HEK293 (cell line): Measurements from ENCODE around the gene SLC44A1.

Experiments
- CTCF ChIA-PET: fragments of 350-600 bp; formaldehyde crosslinking; extraction: SDS; loops from one replicate; lab custom pipeline; 2021; ENCODE audit warnings: antibody characterized with exemption; lab: Yijun Ruan, JAX
- POLR2A ChIA-PET: fragments of 300-600 bp; formaldehyde crosslinking; extraction: SDS; loops from one replicate; lab custom pipeline; 2020; ENCODE audit warnings: antibody characterized with exemption, inconsistent platforms; lab: Yijun Ruan, JAX
- H3K27ac ChIP-seq: fragments of 200-500 bp; sonication (Bioruptor generic); 2 replicates; pipeline ENCODE4 v1.5.1; 2014; ENCODE audit warnings: low read depth, low read length, control low read depth, inconsistent platforms; ENCODE audit errors: extremely low read depth
- H3K36me3 ChIP-seq, 2 experiments: fragments of 200-500 bp in 1 of 2; sonication (Bioruptor generic) in 1 of 2; 1 replicate in 1 of 2; 2 replicates in 1 of 2; pipeline ENCODE4 v1.5.1; 2014 to 2017; ENCODE audit warnings: inconsistent platforms in 2 of 2, low read length in 2 of 2; ENCODE audit not compliant: control insufficient read depth in 2 of 2, insufficient read depth in 1 of 2
- H3K4me1 ChIP-seq: fragments of 200-500 bp; sonication (Bioruptor generic); 2 replicates; pipeline ENCODE4 v1.5.1; 2014; ENCODE audit warnings: mild to moderate bottlenecking, low read length, inconsistent platforms; ENCODE audit not compliant: control insufficient read depth, insufficient read depth
- H3K4me3 ChIP-seq: 2 replicates; pipeline ENCODE4 v1.5.1; 2011; ENCODE audit warnings: low read depth, mild to moderate bottlenecking, control low read depth, low read length, moderate library complexity
- H3K9me3 ChIP-seq: fragments of 200-500 bp; sonication (Bioruptor generic); 2 replicates; pipeline ENCODE4 v1.5.1; 2014; ENCODE audit warnings: low read depth, low read length, inconsistent platforms; ENCODE audit not compliant: control insufficient read depth, insufficient read depth
- BCL11A ChIP-seq: fragments of 450-650 bp; formaldehyde crosslinking; IDR thresholded peaks from 2 replicates; pipeline ENCODE4 v1.5.1; 2016; ENCODE audit warnings: low read depth, missing biosample characterization, missing genetic modification characterization
- EGR2 ChIP-seq: fragments of 450-650 bp; formaldehyde crosslinking; IDR thresholded peaks from 2 replicates; pipeline ENCODE4 v1.5.1; 2016; ENCODE audit warnings: low read depth, missing biosample characterization, missing genetic modification characterization
- HOXA7 ChIP-seq: sonication (generic); formaldehyde crosslinking; IDR thresholded peaks from 2 replicates; pipeline ENCODE4 v1.8.1; 2022; ENCODE audit warnings: missing genetic modification reagents, borderline replicate concordance
- KLF10 ChIP-seq: fragments of 450-650 bp; IDR thresholded peaks from 2 replicates; pipeline ENCODE4 v1.5.1; 2018; ENCODE audit warnings: missing biosample characterization, mild to moderate bottlenecking, missing genetic modification characterization
- KLF7 ChIP-seq: fragments of 450-650 bp; formaldehyde crosslinking; IDR thresholded peaks from 2 replicates; pipeline ENCODE4 v1.5.1; 2016; ENCODE audit warnings: missing biosample characterization, missing genetic modification characterization, borderline replicate concordance
- OVOL3 ChIP-seq: fragments of 450-650 bp; formaldehyde crosslinking; IDR thresholded peaks from 2 replicates; pipeline ENCODE4 v1.5.1; 2016; ENCODE audit warnings: missing biosample characterization, missing genetic modification characterization
- SALL2 ChIP-seq: fragments of 450-650 bp; formaldehyde crosslinking; IDR thresholded peaks from 2 replicates; pipeline ENCODE4 v1.5.0; 2017; ENCODE audit warnings: missing biosample characterization, mild to moderate bottlenecking, missing genetic modification characterization, borderline replicate concordance
- WT1 ChIP-seq: fragments of 450-650 bp; formaldehyde crosslinking; IDR thresholded peaks from 2 replicates; pipeline ENCODE4 v1.5.1; 2016; ENCODE audit warnings: missing biosample characterization, missing genetic modification characterization
- ZBTB8A ChIP-seq: fragments of 450-650 bp; formaldehyde crosslinking; IDR thresholded peaks from 2 replicates; pipeline ENCODE4 v1.5.1; 2016; ENCODE audit warnings: missing biosample characterization, missing genetic modification characterization
- ZNF138 ChIP-seq: fragments of 450-650 bp; formaldehyde crosslinking; IDR thresholded peaks from 2 replicates; pipeline ENCODE4 v1.5.1; 2016; ENCODE audit warnings: missing biosample characterization, missing genetic modification characterization, borderline replicate concordance
- ZNF174 ChIP-seq: fragments of 450-650 bp; formaldehyde crosslinking; IDR thresholded peaks from 2 replicates; pipeline ENCODE4 v1.5.0; 2017; ENCODE audit warnings: missing biosample characterization, mild to moderate bottlenecking, missing genetic modification characterization
- ZNF184 ChIP-seq: fragments of 450-650 bp; IDR thresholded peaks from 2 replicates; pipeline ENCODE4 v1.5.1; 2018; ENCODE audit warnings: missing biosample characterization, mild to moderate bottlenecking, missing genetic modification characterization
- ZNF19 ChIP-seq: fragments of 450-650 bp; formaldehyde crosslinking; IDR thresholded peaks from 2 replicates; pipeline ENCODE4; 2016; ENCODE audit warnings: missing biosample characterization, missing genetic modification characterization, low read depth
- ZNF223 ChIP-seq: fragments of 450-650 bp; formaldehyde crosslinking; IDR thresholded peaks from 2 replicates; pipeline ENCODE4 v1.5.1; 2016; ENCODE audit warnings: missing biosample characterization, missing genetic modification characterization
- ZNF248 ChIP-seq: fragments of 450-650 bp; formaldehyde crosslinking; IDR thresholded peaks from 2 replicates; pipeline ENCODE4 v1.5.1; 2017; ENCODE audit warnings: missing biosample characterization, missing genetic modification characterization
- ZNF324 ChIP-seq: fragments of 450-650 bp; formaldehyde crosslinking; IDR thresholded peaks from 2 replicates; pipeline ENCODE4 v1.5.1; 2016; ENCODE audit warnings: missing biosample characterization, missing genetic modification characterization
- ZNF366 ChIP-seq: fragments of 450-650 bp; formaldehyde crosslinking; conservative IDR thresholded peaks from 2 replicates; pipeline ENCODE4 v1.5.1; 2016; ENCODE audit warnings: missing biosample characterization, missing genetic modification characterization
- ZNF529 ChIP-seq: fragments of 450-650 bp; formaldehyde crosslinking; IDR thresholded peaks from 2 replicates; pipeline ENCODE4 v1.5.1; 2017; ENCODE audit warnings: missing genetic modification characterization, missing biosample characterization; ENCODE audit not compliant: insufficient replicate concordance
- ZNF610 ChIP-seq: fragments of 450-650 bp; formaldehyde crosslinking; IDR thresholded peaks from 2 replicates; pipeline ENCODE4 v1.5.1; 2016; ENCODE audit warnings: missing biosample characterization, missing genetic modification characterization, borderline replicate concordance
- ZNF707 ChIP-seq: fragments of 450-650 bp; formaldehyde crosslinking; IDR thresholded peaks from 2 replicates; pipeline ENCODE4 v1.5.1; 2016; ENCODE audit warnings: missing biosample characterization, missing genetic modification characterization
- ZNF777 ChIP-seq: fragments of 450-650 bp; formaldehyde crosslinking; IDR thresholded peaks from 2 replicates; pipeline ENCODE4 v1.5.1; 2017; ENCODE audit warnings: missing biosample characterization, missing genetic modification characterization, borderline replicate concordance
- ZNF792 ChIP-seq: fragments of 450-650 bp; formaldehyde crosslinking; IDR thresholded peaks from 2 replicates; pipeline ENCODE4 v1.5.1; 2016; ENCODE audit warnings: missing biosample characterization, missing genetic modification characterization
- ZSCAN30 ChIP-seq: fragments of 450-650 bp; IDR thresholded peaks from 2 replicates; pipeline ENCODE4 v1.5.1; 2018; ENCODE audit warnings: missing biosample characterization, mild to moderate bottlenecking, missing genetic modification characterization, moderate library complexity
- TF ChIP-seq, protein P1 (sequence below): fragments of 450-650 bp; formaldehyde crosslinking; IDR thresholded peaks from 2 replicates; pipeline ENCODE4 v1.5.0; 2017; ENCODE audit warnings: missing biosample characterization, missing genetic modification characterization, borderline replicate concordance
- TF ChIP-seq, protein P2 (sequence below): fragments of 450-650 bp; formaldehyde crosslinking; IDR thresholded peaks from 2 replicates; pipeline ENCODE4 v1.5.1; 2016; ENCODE audit warnings: missing biosample characterization, missing genetic modification characterization
- TF ChIP-seq, protein P3 (sequence below): fragments of 450-650 bp; formaldehyde crosslinking; IDR thresholded peaks from 2 replicates; pipeline ENCODE4 v1.5.1; 2016; ENCODE audit warnings: missing biosample characterization, missing genetic modification characterization
- TF ChIP-seq, protein P4 (sequence below): fragments of 450-650 bp; formaldehyde crosslinking; IDR thresholded peaks from 2 replicates; pipeline ENCODE4 v1.5.1; 2016; ENCODE audit warnings: missing biosample characterization, missing genetic modification characterization
- TF ChIP-seq, protein P5 (sequence below): fragments of 450-650 bp; formaldehyde crosslinking; IDR thresholded peaks from 2 replicates; pipeline ENCODE4 v1.5.1; 2016; ENCODE audit warnings: missing biosample characterization, missing genetic modification characterization
- TF ChIP-seq, protein P6 (sequence below): fragments of 450-650 bp; formaldehyde crosslinking; IDR thresholded peaks from 2 replicates; pipeline ENCODE4 v1.5.1; 2016; ENCODE audit warnings: missing biosample characterization, missing genetic modification characterization

The SLC44A1 gene

DNA sequence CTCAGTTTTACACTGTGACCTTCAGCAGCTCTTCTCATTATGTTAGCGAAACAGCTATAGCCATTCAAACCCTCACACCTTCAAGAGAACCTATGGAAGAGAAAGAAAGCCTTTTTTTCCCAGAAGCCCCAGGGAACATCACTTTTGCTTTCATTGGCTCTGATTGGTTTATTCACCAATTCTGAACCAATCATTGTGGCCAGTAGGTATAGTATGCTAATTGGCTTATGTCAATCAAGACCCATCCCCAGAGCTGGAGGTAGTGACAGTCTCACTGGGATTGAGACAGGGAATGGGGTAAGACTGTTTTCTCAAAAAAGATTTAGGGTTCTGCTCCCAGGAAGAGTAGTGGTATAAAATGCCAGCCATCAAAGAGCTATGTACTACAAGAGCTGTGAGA, 129.3 kb downstream of the SLC44A1 start:
- ChIA-PET POLR2A (interaction anchor here (0.6 kb wide), 1 partner anchor 511 kb away, joined by 3 read pairs; no protein-coding TSS in a partner anchor), CTCF (interaction anchor here (0.6 to 1.2 kb wide), 3 partner anchors 11 to 51 kb away, joined by 3 to 4 read pairs (median 3); no protein-coding TSS in a partner anchor)
- H3K4me3 ChIP-seq = no peak overlapping the region
- H3K9me3 ChIP-seq = no peaks in the 10 kb centered on the region
- H3K27ac ChIP-seq = no peak overlapping the region
- peaks cover 0 to 31% of the 10 kb centered on the region in 2 experiments; a peak in 2 of 3 replicates for H3K36me3 ChIP-seq
- H3K4me1 ChIP-seq = no peaks in the 10 kb centered on the region
- no peak for TF ChIP-seq ZNF19 (tag by site-specific recombination)
- no peak for TF ChIP-seq ZNF248
- no peak for TF ChIP-seq OVOL3 (tag by site-specific recombination)
- no peak for TF ChIP-seq ZNF792
- no peak for TF ChIP-seq ZNF777
- no peak for TF ChIP-seq ZNF138
- TF ChIP-seq EGR2 (tag by site-specific recombination) = no peak
- TF ChIP-seq, protein P1, sequence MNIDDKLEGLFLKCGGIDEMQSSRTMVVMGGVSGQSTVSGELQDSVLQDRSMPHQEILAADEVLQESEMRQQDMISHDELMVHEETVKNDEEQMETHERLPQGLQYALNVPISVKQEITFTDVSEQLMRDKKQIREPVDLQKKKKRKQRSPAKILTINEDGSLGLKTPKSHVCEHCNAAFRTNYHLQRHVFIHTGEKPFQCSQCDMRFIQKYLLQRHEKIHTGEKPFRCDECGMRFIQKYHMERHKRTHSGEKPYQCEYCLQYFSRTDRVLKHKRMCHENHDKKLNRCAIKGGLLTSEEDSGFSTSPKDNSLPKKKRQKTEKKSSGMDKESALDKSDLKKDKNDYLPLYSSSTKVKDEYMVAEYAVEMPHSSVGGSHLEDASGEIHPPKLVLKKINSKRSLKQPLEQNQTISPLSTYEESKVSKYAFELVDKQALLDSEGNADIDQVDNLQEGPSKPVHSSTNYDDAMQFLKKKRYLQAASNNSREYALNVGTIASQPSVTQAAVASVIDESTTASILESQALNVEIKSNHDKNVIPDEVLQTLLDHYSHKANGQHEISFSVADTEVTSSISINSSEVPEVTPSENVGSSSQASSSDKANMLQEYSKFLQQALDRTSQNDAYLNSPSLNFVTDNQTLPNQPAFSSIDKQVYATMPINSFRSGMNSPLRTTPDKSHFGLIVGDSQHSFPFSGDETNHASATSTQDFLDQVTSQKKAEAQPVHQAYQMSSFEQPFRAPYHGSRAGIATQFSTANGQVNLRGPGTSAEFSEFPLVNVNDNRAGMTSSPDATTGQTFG (tag by site-specific recombination) = no peak
- TF ChIP-seq, protein P2, sequence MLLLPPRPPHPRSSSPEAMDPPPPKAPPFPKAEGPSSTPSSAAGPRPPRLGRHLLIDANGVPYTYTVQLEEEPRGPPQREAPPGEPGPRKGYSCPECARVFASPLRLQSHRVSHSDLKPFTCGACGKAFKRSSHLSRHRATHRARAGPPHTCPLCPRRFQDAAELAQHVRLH (tag by site-specific recombination) = no peak
- TF ChIP-seq, protein P3, sequence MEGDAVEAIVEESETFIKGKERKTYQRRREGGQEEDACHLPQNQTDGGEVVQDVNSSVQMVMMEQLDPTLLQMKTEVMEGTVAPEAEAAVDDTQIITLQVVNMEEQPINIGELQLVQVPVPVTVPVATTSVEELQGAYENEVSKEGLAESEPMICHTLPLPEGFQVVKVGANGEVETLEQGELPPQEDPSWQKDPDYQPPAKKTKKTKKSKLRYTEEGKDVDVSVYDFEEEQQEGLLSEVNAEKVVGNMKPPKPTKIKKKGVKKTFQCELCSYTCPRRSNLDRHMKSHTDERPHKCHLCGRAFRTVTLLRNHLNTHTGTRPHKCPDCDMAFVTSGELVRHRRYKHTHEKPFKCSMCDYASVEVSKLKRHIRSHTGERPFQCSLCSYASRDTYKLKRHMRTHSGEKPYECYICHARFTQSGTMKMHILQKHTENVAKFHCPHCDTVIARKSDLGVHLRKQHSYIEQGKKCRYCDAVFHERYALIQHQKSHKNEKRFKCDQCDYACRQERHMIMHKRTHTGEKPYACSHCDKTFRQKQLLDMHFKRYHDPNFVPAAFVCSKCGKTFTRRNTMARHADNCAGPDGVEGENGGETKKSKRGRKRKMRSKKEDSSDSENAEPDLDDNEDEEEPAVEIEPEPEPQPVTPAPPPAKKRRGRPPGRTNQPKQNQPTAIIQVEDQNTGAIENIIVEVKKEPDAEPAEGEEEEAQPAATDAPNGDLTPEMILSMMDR (tag by site-specific recombination) = no peak
- no peak for TF ChIP-seq ZNF324 (tag by site-specific recombination)
- TF ChIP-seq BCL11A (tag by site-specific recombination) = no peak
- TF ChIP-seq ZNF610 (tag by site-specific recombination) = no peak
- no peak for TF ChIP-seq ZBTB8A (tag by site-specific recombination)
- TF ChIP-seq ZNF223 = no peak
- TF ChIP-seq ZNF184 = no peak

DNA sequence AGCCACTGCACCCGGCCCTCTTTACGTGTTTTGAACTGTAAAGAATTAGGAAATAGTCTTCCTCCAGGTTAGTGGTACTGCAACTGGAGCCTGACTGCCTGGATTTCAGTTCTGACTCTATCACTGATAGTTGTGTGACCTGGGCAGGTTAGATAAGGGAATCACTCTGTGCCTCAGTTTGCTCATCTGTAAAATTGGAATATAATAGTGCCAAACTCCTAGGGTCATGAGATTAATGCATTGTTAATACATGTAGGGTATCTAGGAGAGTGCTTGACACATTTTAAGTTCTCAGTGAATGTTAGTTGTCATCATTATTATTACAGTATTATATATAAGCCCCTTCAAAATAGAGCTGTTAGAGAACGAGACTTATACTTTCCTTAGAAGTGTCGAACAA, 130.9 kb downstream of the SLC44A1 start:
- H3K4me3 ChIP-seq = no peak overlapping the region
- POLR2A ChIA-PET = no interaction called here
- H3K27ac ChIP-seq = no peak overlapping the region
- H3K4me1 ChIP-seq = no peaks in the 10 kb centered on the region
- no peaks in the 10 kb centered on the region for H3K9me3 ChIP-seq
- H3K36me3 ChIP-seq = peaks cover 0 to 25% of the 10 kb centered on the region in 2 experiments; a peak in 2 of 3 replicates
- CTCF ChIA-PET = no interaction called here
- TF ChIP-seq ZNF707 (tag by site-specific recombination) (no peak), ZNF792 (no peak), KLF7 (tag by site-specific recombination) (no peak), ZSCAN30 (no peak), ZNF174 (tag by site-specific recombination) (no peak), KLF10 (tag by site-specific recombination) (no peak), ZNF366 (no peak), SALL2 (tag by site-specific recombination) (no peak), HOXA7 (no peak), ZNF19 (tag by site-specific recombination) (no peak), ZNF529 (no peak), WT1 (tag by site-specific recombination) (no peak)
- TF ChIP-seq, protein P4, sequence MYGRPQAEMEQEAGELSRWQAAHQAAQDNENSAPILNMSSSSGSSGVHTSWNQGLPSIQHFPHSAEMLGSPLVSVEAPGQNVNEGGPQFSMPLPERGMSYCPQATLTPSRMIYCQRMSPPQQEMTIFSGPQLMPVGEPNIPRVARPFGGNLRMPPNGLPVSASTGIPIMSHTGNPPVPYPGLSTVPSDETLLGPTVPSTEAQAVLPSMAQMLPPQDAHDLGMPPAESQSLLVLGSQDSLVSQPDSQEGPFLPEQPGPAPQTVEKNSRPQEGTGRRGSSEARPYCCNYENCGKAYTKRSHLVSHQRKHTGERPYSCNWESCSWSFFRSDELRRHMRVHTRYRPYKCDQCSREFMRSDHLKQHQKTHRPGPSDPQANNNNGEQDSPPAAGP (tag by site-specific recombination) = no peak
- TF ChIP-seq, protein P5, sequence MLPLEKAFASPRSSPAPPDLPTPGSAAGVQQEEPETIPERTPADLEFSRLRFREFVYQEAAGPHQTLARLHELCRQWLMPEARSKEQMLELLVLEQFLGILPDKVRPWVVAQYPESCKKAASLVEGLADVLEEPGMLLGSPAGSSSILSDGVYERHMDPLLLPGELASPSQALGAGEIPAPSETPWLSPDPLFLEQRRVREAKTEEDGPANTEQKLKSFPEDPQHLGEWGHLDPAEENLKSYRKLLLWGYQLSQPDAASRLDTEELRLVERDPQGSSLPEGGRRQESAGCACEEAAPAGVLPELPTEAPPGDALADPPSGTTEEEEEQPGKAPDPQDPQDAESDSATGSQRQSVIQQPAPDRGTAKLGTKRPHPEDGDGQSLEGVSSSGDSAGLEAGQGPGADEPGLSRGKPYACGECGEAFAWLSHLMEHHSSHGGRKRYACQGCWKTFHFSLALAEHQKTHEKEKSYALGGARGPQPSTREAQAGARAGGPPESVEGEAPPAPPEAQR (tag by site-specific recombination) = no peak
- TF ChIP-seq, protein P6, sequence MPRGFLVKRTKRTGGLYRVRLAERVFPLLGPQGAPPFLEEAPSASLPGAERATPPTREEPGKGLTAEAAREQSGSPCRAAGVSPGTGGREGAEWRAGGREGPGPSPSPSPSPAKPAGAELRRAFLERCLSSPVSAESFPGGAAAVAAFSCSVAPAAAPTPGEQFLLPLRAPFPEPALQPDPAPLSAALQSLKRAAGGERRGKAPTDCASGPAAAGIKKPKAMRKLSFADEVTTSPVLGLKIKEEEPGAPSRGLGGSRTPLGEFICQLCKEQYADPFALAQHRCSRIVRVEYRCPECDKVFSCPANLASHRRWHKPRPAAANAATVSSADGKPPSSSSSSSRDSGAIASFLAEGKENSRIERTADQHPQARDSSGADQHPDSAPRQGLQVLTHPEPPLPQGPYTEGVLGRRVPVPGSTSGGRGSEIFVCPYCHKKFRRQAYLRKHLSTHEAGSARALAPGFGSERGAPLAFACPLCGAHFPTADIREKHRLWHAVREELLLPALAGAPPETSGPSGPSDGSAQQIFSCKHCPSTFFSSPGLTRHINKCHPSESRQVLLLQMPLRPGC (tag by site-specific recombination) = no peak
